Left lung (tissue), 10 donors: Measurements from ENCODE around the gene ITGA3. TPM values are rescaled to one million over a fixed set of nuclear protein-coding genes. Genes with fewer than 3 reads are reported as not detected.

Source experiments
- ATAC-seq: fragments of 200-7000 bp; cut with Tn5 transposase; one replicate; pipeline ENCODE4 v1.9.1; 2020; ENCODE audit warnings: moderate library complexity
- DNase-seq, 4 donors: peaks; one replicate each; pipeline ENCODE4 v3.0.0-alpha.2; 2013 to 2020
- H3K27ac ChIP-seq, 2 donors: fragments of 200-600 bp; sonication (generic) in 1 of 2; one replicate each; pipeline versions ENCODE4 v1.5.0 to v1.8.0; 2020 to 2021
- H3K27me3 ChIP-seq, 2 donors: fragments of 200-600 bp; sonication (generic) in 1 of 2; one replicate each; pipeline versions ENCODE4 v1.5.0 to v1.8.0; 2020 to 2021
- H3K36me3 ChIP-seq, 2 donors: fragments of 200-600 bp; sonication (generic) in 1 of 2; one replicate each; pipeline versions ENCODE4 v1.5.0 to v1.8.0; 2020 to 2021
- H3K4me1 ChIP-seq, 2 donors: fragments of 200-600 bp; one replicate each; pipeline ENCODE4 v1.8.0; 2021
- H3K4me3 ChIP-seq, 2 donors: fragments of 200-600 bp; sonication (generic) in 1 of 2; one replicate each; pipeline versions ENCODE4 v1.5.0 to v1.8.0; 2020 to 2021; ENCODE audit warnings: mild to moderate bottlenecking in 1 of 2
- H3K9me3 ChIP-seq, 2 donors: fragments of 200-600 bp; sonication (generic) in 1 of 2; one replicate each; pipeline versions ENCODE4 v1.5.0 to v1.8.0; 2020 to 2021
- intact Hi-C, 2 donors: fragments of 100-400 bp; cut with DNase I; formaldehyde crosslinking; loops; one replicate each; pipeline versions ENCODE4 v1.11.2 to v1.14.2; 2022
- polyA plus RNA-seq, 6 donors: library from polyadenylated mRNA; unstranded; fragments of 120-200 nt; gene quantifications; one replicate each; pipeline ENCODE4 v1.2.1, GENCODE V29; 2013; ENCODE audit not compliant: insufficient read length in 6 of 6
- total RNA-seq, 2 donors: library from RNA; stranded (reverse); fragmentation: NEBNext Ultra II Directional; extraction: Animal tissue kit (Norgen Biotek cat#: 25700); gene quantifications; one replicate each; pipeline ENCODE4 v1.2.1, GENCODE V29; 2021
- TF ChIP-seq, protein P1 (sequence below), 2 donors: fragments of 200-600 bp; sonication (generic) in 1 of 2; IDR thresholded peaks; one replicate each; pipeline versions ENCODE4 v1.5.0 to v1.8.0; 2021; ENCODE audit warnings: antibody characterized with exemption in 2 of 2
- donor health status: DM: no; HTN: yes; CAD: no.
- donor health status: DM: no; HTN: no; CAD: no.

Gene ITGA3
- total and polyA plus RNA-seq, 8 donors, result 43.0 to 311 (median 56.5) TPM

DNA sequence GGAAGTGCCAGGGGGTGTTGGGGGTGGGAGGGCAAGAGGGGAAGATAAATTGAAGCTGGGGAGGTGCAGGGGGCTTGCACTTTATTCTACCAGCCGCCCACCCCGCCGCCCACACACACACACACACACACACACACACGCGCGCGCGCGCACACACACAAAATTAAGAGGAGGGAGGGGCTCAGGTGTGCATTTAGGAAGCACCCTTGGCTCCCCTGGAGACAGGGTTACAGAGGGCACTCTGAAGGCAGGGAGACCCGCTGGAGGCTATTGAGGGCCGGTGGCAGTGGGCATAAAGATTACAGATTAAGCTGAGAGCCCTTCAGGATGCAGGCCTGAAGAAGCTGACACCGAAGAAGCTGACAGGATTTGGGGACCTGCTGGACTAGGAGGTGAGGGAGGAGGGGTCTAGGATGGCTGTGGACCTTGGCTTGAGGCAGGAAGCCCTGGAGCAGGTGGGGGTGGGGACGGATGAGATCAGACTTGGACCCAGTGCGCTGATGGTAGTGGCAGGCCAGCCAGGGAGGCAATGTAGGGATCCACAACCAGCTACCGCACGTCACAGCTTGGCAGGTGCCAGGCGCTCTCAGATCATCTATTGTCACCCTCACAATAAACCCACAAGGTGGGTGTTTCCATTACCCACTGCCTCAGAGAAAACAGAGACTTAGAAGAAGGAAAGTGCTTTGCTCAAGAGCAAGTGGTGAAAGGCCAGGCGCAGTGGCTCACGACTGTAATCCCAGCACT is 74.8 kb downstream of the ITGA3 start:
- peaks cover 8 to 47% of the 10 kb centered on the region in 2 donors for H3K4me1 ChIP-seq
- ATAC-seq (no peak), DNase-seq (no peak)
- intact Hi-C loops, result no loop called here
- no peaks in the 10 kb centered on the region for H3K9me3 ChIP-seq
- peaks cover 0 to 19% of the 10 kb centered on the region in 2 donors for H3K36me3 ChIP-seq
- peaks cover 7 to 50% of the 10 kb centered on the region in 2 donors for H3K27me3 ChIP-seq
- no peak overlapping the region for H3K4me3 ChIP-seq
- TF ChIP-seq, protein P1, sequence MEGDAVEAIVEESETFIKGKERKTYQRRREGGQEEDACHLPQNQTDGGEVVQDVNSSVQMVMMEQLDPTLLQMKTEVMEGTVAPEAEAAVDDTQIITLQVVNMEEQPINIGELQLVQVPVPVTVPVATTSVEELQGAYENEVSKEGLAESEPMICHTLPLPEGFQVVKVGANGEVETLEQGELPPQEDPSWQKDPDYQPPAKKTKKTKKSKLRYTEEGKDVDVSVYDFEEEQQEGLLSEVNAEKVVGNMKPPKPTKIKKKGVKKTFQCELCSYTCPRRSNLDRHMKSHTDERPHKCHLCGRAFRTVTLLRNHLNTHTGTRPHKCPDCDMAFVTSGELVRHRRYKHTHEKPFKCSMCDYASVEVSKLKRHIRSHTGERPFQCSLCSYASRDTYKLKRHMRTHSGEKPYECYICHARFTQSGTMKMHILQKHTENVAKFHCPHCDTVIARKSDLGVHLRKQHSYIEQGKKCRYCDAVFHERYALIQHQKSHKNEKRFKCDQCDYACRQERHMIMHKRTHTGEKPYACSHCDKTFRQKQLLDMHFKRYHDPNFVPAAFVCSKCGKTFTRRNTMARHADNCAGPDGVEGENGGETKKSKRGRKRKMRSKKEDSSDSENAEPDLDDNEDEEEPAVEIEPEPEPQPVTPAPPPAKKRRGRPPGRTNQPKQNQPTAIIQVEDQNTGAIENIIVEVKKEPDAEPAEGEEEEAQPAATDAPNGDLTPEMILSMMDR (IDR thresholded peaks at IDR 0.05), result no peak
- no peak overlapping the region for H3K27ac ChIP-seq

DNA sequence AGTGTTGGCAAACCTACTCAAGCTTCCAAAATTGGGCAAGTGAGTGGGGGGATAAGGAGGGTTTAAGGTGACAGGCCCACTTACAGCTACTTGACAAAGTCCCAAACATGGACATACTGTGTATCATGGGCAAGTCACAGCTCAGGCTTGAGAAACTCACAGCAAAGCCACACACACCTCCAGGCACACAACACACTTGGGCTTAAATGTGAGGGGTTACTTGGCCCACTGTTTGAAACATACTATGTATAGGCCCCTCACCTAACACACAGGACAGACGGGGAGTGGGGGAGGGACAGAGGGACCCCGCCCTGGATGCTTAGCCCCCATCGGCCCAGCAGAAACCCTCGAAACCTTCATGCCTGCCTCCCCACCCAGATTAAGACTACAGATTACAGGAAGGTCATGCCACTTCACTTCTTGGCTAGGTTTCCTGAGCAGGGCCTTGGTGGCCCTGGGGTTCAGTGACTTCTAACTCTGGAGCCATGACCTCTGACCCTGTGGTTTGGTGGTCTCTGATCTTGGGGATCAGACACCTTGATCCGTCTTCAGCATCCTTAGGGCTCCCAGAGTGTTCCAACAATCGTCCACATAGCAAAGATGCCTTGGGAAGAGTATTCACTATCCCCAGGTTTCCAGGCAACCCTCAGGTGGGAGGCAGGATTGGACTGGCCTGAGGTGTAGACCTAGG is 76.3 kb downstream of the ITGA3 start:
- Histone ChIP-seq H3K27ac (peak overlapping the region in 1 of 2 donors; percentile 30), H3K4me3 (no peak overlapping the region), H3K4me1 (peaks cover 8 to 46% of the 10 kb centered on the region in 2 donors), H3K36me3 (peaks cover 0 to 34% of the 10 kb centered on the region in 2 donors), H3K9me3 (no peaks in the 10 kb centered on the region), H3K27me3 (peaks cover 7 to 38% of the 10 kb centered on the region in 2 donors)
- intact Hi-C loops, result no loop called here
- ATAC-seq, result no peak
- DNase-seq, result no peak
- TF ChIP-seq, protein P1 (IDR thresholded peaks at IDR 0.05), result no peak

DNA sequence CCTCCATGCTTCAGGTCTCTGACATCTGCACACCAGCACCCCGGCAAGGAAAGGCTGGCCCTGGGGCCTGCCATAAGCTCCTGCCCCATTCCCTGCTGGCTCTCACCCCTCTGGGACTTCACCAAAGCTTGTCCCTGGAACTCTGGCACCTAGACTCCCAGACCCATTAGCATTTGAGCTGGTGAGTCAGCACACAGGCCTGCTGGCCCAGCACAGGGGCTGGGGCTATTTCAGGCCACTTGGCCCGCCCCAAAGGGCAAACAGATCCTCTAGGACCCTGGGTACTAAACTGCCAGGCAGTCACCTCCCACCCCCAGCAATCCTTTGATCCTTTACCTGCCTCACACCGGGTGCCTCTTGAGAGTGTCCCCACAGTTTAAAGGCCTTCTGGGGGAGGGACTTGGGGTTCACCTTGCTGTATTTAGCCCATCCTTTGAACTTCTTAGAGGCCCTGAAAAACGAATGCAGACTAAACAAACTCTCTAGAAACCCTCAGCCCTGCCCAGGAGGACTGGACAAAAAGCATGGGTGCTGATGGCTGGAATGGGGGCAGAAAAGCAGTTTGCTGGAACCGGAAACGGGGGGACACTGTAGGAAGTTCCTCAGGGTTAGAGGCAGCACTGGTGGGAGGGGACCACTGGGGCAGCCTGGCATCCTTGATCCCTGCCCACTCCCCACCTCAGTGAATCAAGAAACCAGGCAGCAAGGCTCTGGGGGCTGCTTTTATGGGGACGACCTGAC is 77.3 kb downstream of the ITGA3 start:
- DNase-seq (peak in 1 of 4 donors; percentile 76), ATAC-seq (peak; percentile 72)
- H3K9me3 ChIP-seq, result no peaks in the 10 kb centered on the region
- intact Hi-C loops, result no loop called here
- peaks cover 7 to 29% of the 10 kb centered on the region in 2 donors for H3K27me3 ChIP-seq
- no peak overlapping the region for H3K4me3 ChIP-seq
- TF ChIP-seq, protein P1 (IDR thresholded peaks at IDR 0.05), result no peak
- peaks cover 0 to 44% of the 10 kb centered on the region in 2 donors for H3K36me3 ChIP-seq
- H3K27ac ChIP-seq, result peak overlapping the region in 1 of 2 donors; percentile 30
- peaks cover 8 to 38% of the 10 kb centered on the region in 2 donors for H3K4me1 ChIP-seq

DNA sequence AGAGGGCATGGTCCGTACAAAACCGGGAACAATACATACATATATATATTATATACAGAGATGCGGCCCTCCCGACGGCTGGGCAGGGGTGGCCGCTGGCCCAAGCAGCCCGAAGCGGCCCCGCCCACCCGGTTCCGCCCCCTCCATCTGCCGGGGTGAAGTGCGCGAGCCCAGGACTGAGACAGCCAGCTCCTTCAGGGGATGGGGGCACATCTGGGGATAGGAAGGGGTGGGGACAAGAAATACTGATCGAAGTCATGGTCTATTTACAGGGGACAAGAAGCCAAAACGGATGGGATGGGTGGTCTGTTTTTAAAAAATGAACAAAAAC is 77.8 kb downstream of the ITGA3 start:
- H3K9me3 ChIP-seq, result no peaks in the 10 kb centered on the region
- DNase-seq (peak in 1 of 4 donors; percentile 75), ATAC-seq (peak; percentile 16)
- peaks cover 0 to 49% of the 10 kb centered on the region in 2 donors for H3K36me3 ChIP-seq
- TF ChIP-seq, protein P1 (IDR thresholded peaks at IDR 0.05), result no peak
- peak overlapping the region in 1 of 2 donors; percentile 30 for H3K27ac ChIP-seq
- peaks cover 7 to 25% of the 10 kb centered on the region in 2 donors for H3K27me3 ChIP-seq
- peaks cover 7 to 35% of the 10 kb centered on the region in 2 donors for H3K4me1 ChIP-seq
- H3K4me3 ChIP-seq, result no peak overlapping the region
- intact Hi-C loops, result no loop called here
